ENCODE results near the gene PLCL2. TPM values are rescaled to one million over a fixed set of nuclear protein-coding genes. Genes with fewer than 3 reads are reported as not detected.

PLCL2 gene
- total and polyA plus RNA-seq, 10 of the 15 experiments (the other 5 are each of a cell fraction or from before 2014, with no cell fraction given): 7.5 to 37.3 (median 21.7) TPM

- Histone ChIP-seq H3K36me3 (ENCODE audit: control insufficient read depth in 2 of 2, insufficient read depth in 2 of 2, low read length in 1 of 2) (no peaks in the 10 kb centered on the region), H3K4me1 (ENCODE audit: control insufficient read depth, insufficient read depth, low read length) (peaks cover 26% of the 10 kb centered on the region), H4K20me1 (ENCODE audit: control insufficient read depth, insufficient read depth) (no peaks in the 10 kb centered on the region), H2AFZ (ENCODE audit: control insufficient read depth, low read depth, low read length) (no peak overlapping the region), H3K4me3 (peak overlapping the region; percentile 47), H3K27ac (ENCODE audit: control insufficient read depth, insufficient read depth) (peak overlapping the region; percentile 79), H3K9me3 (replicated peaks; ENCODE audit: control insufficient read depth, insufficient read depth, low read length) (peaks cover 2% of the 10 kb centered on the region; the same call in 1 of the 3 replicates), H3K4me2 (ENCODE audit: control insufficient read depth, insufficient read depth) (peak overlapping the region; percentile 97), H3K9ac (ENCODE audit: control insufficient read depth, insufficient read depth, low read length) (peak overlapping the region; percentile 59), H3K79me2 (ENCODE audit: control insufficient read depth, insufficient read depth, low read length) (peaks cover 97% of the 10 kb centered on the region), H3K27me3 (replicated peaks in 1 of 2; ENCODE audit: control insufficient read depth in 2 of 2, insufficient read depth in 2 of 2, low read length in 1 of 2) (no peaks in the 10 kb centered on the region)
- no TSS peak for BruUV-seq (replicated peaks)
- in situ Hi-C loops (cut with MboI): loop anchor here (10.0 kb wide), 1 partner anchor 612 kb away; no protein-coding TSS in a partner anchor
- CTCF ChIA-PET: interaction anchor here (0.8 to 2.7 kb wide), 12 partner anchors 9 to 333 kb away, joined by 3 to 9 read pairs (median 4); no protein-coding TSS in a partner anchor
- DNase-seq (ENCODE audit: low read depth, low spot score) (no peak), FAIRE-seq (no peak), ATAC-seq (peak; percentile 21)
- intact Hi-C loops (cut with micrococcal nuclease; ENCODE audit: unreplicated experiment): loop anchor here (5.0 to 10.0 kb wide), 2 partner anchors 300 to 382 kb away; partner anchors contain the start of gene RFTN1
- 84% methylated on average over 5 of the region's 5 CpGs for WGBS (ENCODE audit: insufficient coverage, insufficient replicate concordance, low lambda C conversion rate, missing lambda C conversion rate)
- POLR2A ChIA-PET: interaction anchor here (1.2 to 1.6 kb wide), 3 partner anchors 11 to 31 kb away, joined by 4 to 8 read pairs (median 5); partner anchors contain the start of gene PLCL2
- TF ChIP-seq ASH2L (IDR thresholded peaks at IDR 0.05; ENCODE audit: borderline replicate concordance, low read depth): no peak
- RAD21 ChIA-PET (ENCODE audit: unreplicated experiment): interaction anchor here (1.0 to 2.1 kb wide), 13 partner anchors 8 to 285 kb away, joined by 3 to 9 read pairs (median 5); partner anchors contain the start of gene PLCL2
- SMC1A ChIA-PET (ENCODE audit: uncharacterized antibody, unreplicated experiment): interaction anchor here (1.0 to 6.8 kb wide), 11 partner anchors 9 to 298 kb away, joined by 3 to 91 read pairs (median 7); no protein-coding TSS in a partner anchor
Measured at GRCh38 chr3:16896820-16897219, 12.1 kb downstream of the PLCL2 start.

GRCh38 chr3:16897254-16897926 lies 12.6 kb downstream of the PLCL2 start:
- intact Hi-C loops (cut with micrococcal nuclease; ENCODE audit: unreplicated experiment): loop anchor here (5.0 to 10.0 kb wide), 2 partner anchors 300 to 383 kb away; partner anchors contain the start of gene RFTN1
- TF ChIP-seq TARDBP (IDR thresholded peaks at IDR 0.05; ENCODE audit: borderline replicate concordance): no peak
- TF ChIP-seq CREM (IDR thresholded peaks at IDR 0.05; ENCODE audit: low read depth): peak; percentile 68; the same call in 1 of the 2 replicates
- no peak for TF ChIP-seq FOXK2 (IDR thresholded peaks at IDR 0.05)
- peak; percentile 48; the same call in 1 of the 3 replicates for TF ChIP-seq POU2F2 (IDR thresholded peaks at IDR 0.05; ENCODE audit: borderline replicate concordance, low read depth, low read length)
- no peak for TF ChIP-seq YBX1 (IDR thresholded peaks at IDR 0.05)
- TF ChIP-seq CREB1 (IDR thresholded peaks at IDR 0.05; ENCODE audit: low read depth): peak; percentile 67
- no peak for TF ChIP-seq RB1 (IDR thresholded peaks at IDR 0.05; ENCODE audit: borderline replicate concordance)
- no peak for TF ChIP-seq MEF2A (IDR thresholded peaks at IDR 0.05; ENCODE audit: insufficient read depth, low read depth, low read length)
- TF ChIP-seq HCFC1 (IDR thresholded peaks at IDR 0.05; ENCODE audit: low read length): no peak
- peak; percentile 87; the same call in 1 of the 2 replicates for TF ChIP-seq TCF3 (IDR thresholded peaks at IDR 0.05; ENCODE audit: borderline replicate concordance, insufficient read depth, low read depth, low read length)
- TF ChIP-seq NKRF (conservative IDR thresholded peaks at IDR 0.05): no peak
- no peak for TF ChIP-seq RELA (IDR thresholded peaks at IDR 0.05; ENCODE audit: borderline replicate concordance, partially characterized antibody)

More at GRCh38 chr3:16897254-16897926, 12.6 kb downstream of the PLCL2 start:
- DNase-seq (ENCODE audit: low read depth, low spot score) (peak; percentile 52), FAIRE-seq (peak; percentile 18), ATAC-seq (peak; percentile 79)
- no peaks in the 10 kb centered on the region for H3K27me3 ChIP-seq (replicated peaks in 1 of 2; ENCODE audit: control insufficient read depth in 2 of 2, insufficient read depth in 2 of 2, low read length in 1 of 2)
- no peaks in the 10 kb centered on the region for H3K36me3 ChIP-seq (ENCODE audit: control insufficient read depth in 2 of 2, insufficient read depth in 2 of 2, low read length in 1 of 2)
- BruUV-seq (replicated peaks): no TSS peak
- no peak overlapping the region for H2AFZ ChIP-seq (ENCODE audit: control insufficient read depth, low read depth, low read length)
- CTCF ChIA-PET: interaction anchor here (0.8 to 2.7 kb wide), 7 partner anchors 9 to 332 kb away, joined by 3 to 8 read pairs (median 5); no protein-coding TSS in a partner anchor
- 70% methylated on average over 11 of the region's 11 CpGs for WGBS (ENCODE audit: insufficient coverage, insufficient replicate concordance, low lambda C conversion rate, missing lambda C conversion rate)
- SMC1A ChIA-PET (ENCODE audit: uncharacterized antibody, unreplicated experiment): interaction anchor here (1.1 to 6.8 kb wide), 10 partner anchors 9 to 298 kb away, joined by 3 to 91 read pairs (median 8); no protein-coding TSS in a partner anchor
- RAD21 ChIA-PET (ENCODE audit: unreplicated experiment): interaction anchor here (1.0 to 2.1 kb wide), 10 partner anchors 8 to 254 kb away, joined by 4 to 9 read pairs (median 5); partner anchors contain the start of gene PLCL2
- H3K4me1 ChIP-seq (ENCODE audit: control insufficient read depth, insufficient read depth, low read length): peaks cover 26% of the 10 kb centered on the region
- peaks cover 2% of the 10 kb centered on the region; the same call in 1 of the 3 replicates for H3K9me3 ChIP-seq (replicated peaks; ENCODE audit: control insufficient read depth, insufficient read depth, low read length)
- H3K27ac ChIP-seq (ENCODE audit: control insufficient read depth, insufficient read depth): peak overlapping the region; percentile 79
- peaks cover 97% of the 10 kb centered on the region for H3K79me2 ChIP-seq (ENCODE audit: control insufficient read depth, insufficient read depth, low read length)
- peak overlapping the region; percentile 97 for H3K4me2 ChIP-seq (ENCODE audit: control insufficient read depth, insufficient read depth)
- peak overlapping the region; percentile 31 for H3K9ac ChIP-seq (ENCODE audit: control insufficient read depth, insufficient read depth, low read length)
- H3K4me3 ChIP-seq: peak overlapping the region; percentile 47; the same call in 1 of the 2 replicates
- in situ Hi-C loops (cut with MboI): loop anchor here (10.0 kb wide), 1 partner anchor 613 kb away; no protein-coding TSS in a partner anchor
- POLR2A ChIA-PET: interaction anchor here (1.2 to 1.6 kb wide), 4 partner anchors 11 to 31 kb away, joined by 3 to 8 read pairs (median 4); partner anchors contain the start of gene PLCL2
- H4K20me1 ChIP-seq (ENCODE audit: control insufficient read depth, insufficient read depth): no peaks in the 10 kb centered on the region

All from GM12878 (cell line).